HFF-Myc (cell line): Measurements from ENCODE around the gene SPAG16.
A peak's percentile ranks its signal among the peaks of the same experiment; 100 is the strongest.

ENCODE experiments used
- DNase-seq: peaks from one replicate; pipeline ENCODE4 v3.0.0-alpha.2; 2011; ENCODE audit warnings: low read depth; ENCODE audit errors: extremely low read depth
- H3K4me3 ChIP-seq: replicated peaks from 2 replicates; pipeline ENCODE4 v1.5.1; 2011; ENCODE audit warnings: low read depth, mild to moderate bottlenecking, control low read depth, low read length
- TF ChIP-seq, protein P1 (sequence below): IDR thresholded peaks from 2 replicates; pipeline ENCODE4 v1.5.1; 2012; ENCODE audit warnings: mild to moderate bottlenecking, low read depth, low read length, control low read depth; ENCODE audit errors: missing control alignments

The SPAG16 gene

GRCh38 chr2:214103276-214104001 lies 819.2 kb downstream of the SPAG16 start:
- TF ChIP-seq, protein P1, sequence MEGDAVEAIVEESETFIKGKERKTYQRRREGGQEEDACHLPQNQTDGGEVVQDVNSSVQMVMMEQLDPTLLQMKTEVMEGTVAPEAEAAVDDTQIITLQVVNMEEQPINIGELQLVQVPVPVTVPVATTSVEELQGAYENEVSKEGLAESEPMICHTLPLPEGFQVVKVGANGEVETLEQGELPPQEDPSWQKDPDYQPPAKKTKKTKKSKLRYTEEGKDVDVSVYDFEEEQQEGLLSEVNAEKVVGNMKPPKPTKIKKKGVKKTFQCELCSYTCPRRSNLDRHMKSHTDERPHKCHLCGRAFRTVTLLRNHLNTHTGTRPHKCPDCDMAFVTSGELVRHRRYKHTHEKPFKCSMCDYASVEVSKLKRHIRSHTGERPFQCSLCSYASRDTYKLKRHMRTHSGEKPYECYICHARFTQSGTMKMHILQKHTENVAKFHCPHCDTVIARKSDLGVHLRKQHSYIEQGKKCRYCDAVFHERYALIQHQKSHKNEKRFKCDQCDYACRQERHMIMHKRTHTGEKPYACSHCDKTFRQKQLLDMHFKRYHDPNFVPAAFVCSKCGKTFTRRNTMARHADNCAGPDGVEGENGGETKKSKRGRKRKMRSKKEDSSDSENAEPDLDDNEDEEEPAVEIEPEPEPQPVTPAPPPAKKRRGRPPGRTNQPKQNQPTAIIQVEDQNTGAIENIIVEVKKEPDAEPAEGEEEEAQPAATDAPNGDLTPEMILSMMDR = no peak
- no peak for DNase-seq
- H3K4me3 ChIP-seq = no peak overlapping the region

GRCh38 chr2:214104219-214104618 lies 820.0 kb downstream of the SPAG16 start:
- TF ChIP-seq, protein P1 = no peak
- no peak overlapping the region for H3K4me3 ChIP-seq

DNA sequence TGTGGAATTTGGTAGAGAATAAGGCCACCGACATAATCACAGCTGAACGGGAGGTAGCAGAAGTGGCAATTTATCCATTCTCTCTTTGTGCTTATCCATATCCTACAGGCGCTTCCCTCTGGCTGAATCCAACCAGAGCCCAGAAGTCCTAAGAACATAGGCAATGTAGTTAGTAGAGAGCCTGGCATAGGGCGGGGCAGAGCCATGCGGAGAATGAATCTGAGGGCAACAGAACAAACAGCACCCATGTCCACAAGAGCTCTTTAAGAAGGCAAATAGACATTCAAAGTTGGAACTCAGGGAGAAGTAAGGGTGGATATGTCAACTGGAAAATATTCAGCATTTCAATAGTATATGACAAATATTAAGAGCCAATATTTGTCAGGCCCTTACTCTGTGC lies 820.7 kb downstream of the SPAG16 start:
- DNase-seq = no peak
- TF ChIP-seq, protein P1 = no peak
- no peak overlapping the region for H3K4me3 ChIP-seq

More at GRCh38 chr2:214104219-214104618, 820.0 kb downstream of the SPAG16 start:
- no peak for DNase-seq

- no peak overlapping the region for H3K4me3 ChIP-seq
- no peak for DNase-seq
- TF ChIP-seq, protein P1 = no peak
Measured at GRCh38 chr2:214107726-214108125, 823.5 kb downstream of the SPAG16 start.

DNA sequence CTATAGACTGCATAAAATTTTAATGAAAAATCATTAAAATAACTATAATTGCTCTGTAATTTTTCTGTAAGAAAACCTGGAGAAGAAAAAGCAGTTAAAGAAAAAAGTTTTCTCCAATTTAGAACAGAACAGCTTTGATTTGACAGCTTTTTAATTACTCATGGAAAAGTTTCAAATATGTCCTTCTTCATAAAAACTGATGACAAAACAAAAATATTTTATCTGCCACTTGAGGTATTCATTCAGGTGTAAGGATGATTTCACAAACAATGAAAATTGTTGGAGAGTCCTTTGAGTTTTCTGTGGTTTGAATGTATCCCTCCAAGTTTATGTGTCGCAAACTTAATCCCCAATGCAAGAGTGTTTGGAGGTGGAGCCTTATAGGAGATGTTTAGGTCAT lies 824.3 kb downstream of the SPAG16 start:
- no peak for DNase-seq

DNA sequence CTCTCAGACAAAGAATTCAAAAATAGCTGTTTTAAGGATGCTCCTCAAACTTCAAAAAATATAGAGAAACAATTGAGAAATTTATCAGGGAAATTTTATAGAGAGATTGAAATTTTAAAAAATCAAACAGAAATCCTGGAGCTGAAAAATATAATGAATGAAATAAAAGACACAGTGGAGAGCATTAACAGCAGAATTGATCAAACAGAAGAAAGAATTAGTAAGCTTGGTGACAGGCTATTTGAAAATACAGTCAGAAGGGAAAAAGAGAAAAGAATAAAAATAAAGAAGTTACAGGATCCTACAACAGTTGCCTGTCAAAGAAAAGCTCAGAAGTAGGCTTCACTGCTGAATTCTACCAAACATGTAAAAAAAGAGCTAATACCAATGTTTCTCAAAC lies 832.8 kb downstream of the SPAG16 start:
- DNase-seq = no peak
- TF ChIP-seq, protein P1 = no peak
- no peak overlapping the region for H3K4me3 ChIP-seq

More for the DNA sequence above, 824.3 kb downstream of the SPAG16 start:
- H3K4me3 ChIP-seq = no peak overlapping the region
- TF ChIP-seq, protein P1 = no peak

- DNase-seq = peak; percentile 39
- H3K4me3 ChIP-seq = no peak overlapping the region
Measured at GRCh38 chr2:214126135-214126534, 841.9 kb downstream of the SPAG16 start.

More at GRCh38 chr2:214126135-214126534, 841.9 kb downstream of the SPAG16 start:
- TF ChIP-seq, protein P1 = no peak
